ENCODE results near the gene DNAJC15. TPM values are rescaled to one million over a fixed set of nuclear protein-coding genes. Genes with fewer than 3 reads are reported as not detected.

The DNAJC15 gene
- total and polyA plus RNA-seq, 2 donors (not counting 1 experiment from before 2014, with no cell fraction given), result 18.5 to 34.6 TPM

- Histone ChIP-seq H3K27me3 (ENCODE audit: control insufficient read depth, insufficient read depth, low read length) (no peaks in the 10 kb centered on the region), H3K27ac (ENCODE audit: insufficient read depth, low read length) (no peak overlapping the region), H3K79me2 (ENCODE audit: control insufficient read depth, insufficient read depth, low read length) (no peaks in the 10 kb centered on the region), H4K20me1 (ENCODE audit: control insufficient read depth, extremely low read depth, insufficient read depth, low read length) (no peaks in the 10 kb centered on the region), H3K36me3 (ENCODE audit: control insufficient read depth, insufficient read depth, low read length) (no peaks in the 10 kb centered on the region), H3K4me2 (ENCODE audit: extremely low read depth, insufficient read depth, low read length) (no peak overlapping the region), H2AFZ (ENCODE audit: low read length) (no peak overlapping the region), H3K9me3 (ENCODE audit: control insufficient read depth, insufficient read depth, low read depth, low read length) (no peaks in the 10 kb centered on the region), H3K4me1 (ENCODE audit: control insufficient read depth, extremely low read depth, insufficient read depth, low read length) (no peaks in the 10 kb centered on the region), H3K9ac (ENCODE audit: insufficient read depth, low read length) (no peak overlapping the region), H3K4me3 (replicated peaks in 1 of 4; ENCODE audit: control extremely low read depth in 1 of 4, insufficient read depth in 1 of 4, low read depth in 3 of 4, low read length in 4 of 4) (no peak overlapping the region)
- no peak for DNase-seq (ENCODE audit: low read depth in 2 of 2)
- TF ChIP-seq CTCF (conservative IDR thresholded peaks at IDR 0.05 in 1 of 2, IDR thresholded peaks at IDR 0.05 in 1 of 2; ENCODE audit: low read depth in 1 of 2, low read length in 2 of 2) (no peak), EZH2 (IDR thresholded peaks at IDR 0.05; ENCODE audit: low read length, missing control alignments) (no peak)
These were observed 56.8 kb downstream of the DNAJC15 start for GRCh38 chr13:43080199-43080598.

GRCh38 chr13:43081866-43082265 is 58.5 kb downstream of the DNAJC15 start:
- no peaks in the 10 kb centered on the region for H3K9me3 ChIP-seq (ENCODE audit: control insufficient read depth, insufficient read depth, low read depth, low read length)
- no peaks in the 10 kb centered on the region for H3K36me3 ChIP-seq (ENCODE audit: control insufficient read depth, insufficient read depth, low read length)

GRCh38 chr13:43083750-43084149 is 60.4 kb downstream of the DNAJC15 start:
- TF ChIP-seq CTCF (conservative IDR thresholded peaks at IDR 0.05 in 1 of 2, IDR thresholded peaks at IDR 0.05 in 1 of 2; ENCODE audit: low read depth in 1 of 2, low read length in 2 of 2) (no peak), EZH2 (IDR thresholded peaks at IDR 0.05; ENCODE audit: low read length, missing control alignments) (no peak)
- Histone ChIP-seq H3K4me1 (ENCODE audit: control insufficient read depth, extremely low read depth, insufficient read depth, low read length) (peaks cover 2% of the 10 kb centered on the region), H3K9ac (ENCODE audit: insufficient read depth, low read length) (no peak overlapping the region), H3K36me3 (ENCODE audit: control insufficient read depth, insufficient read depth, low read length) (no peaks in the 10 kb centered on the region), H2AFZ (ENCODE audit: low read length) (no peak overlapping the region), H3K4me3 (replicated peaks in 1 of 4; ENCODE audit: control extremely low read depth in 1 of 4, insufficient read depth in 1 of 4, low read depth in 3 of 4, low read length in 4 of 4) (no peak overlapping the region), H3K79me2 (ENCODE audit: control insufficient read depth, insufficient read depth, low read length) (no peaks in the 10 kb centered on the region), H4K20me1 (ENCODE audit: control insufficient read depth, extremely low read depth, insufficient read depth, low read length) (no peaks in the 10 kb centered on the region), H3K9me3 (ENCODE audit: control insufficient read depth, insufficient read depth, low read depth, low read length) (no peaks in the 10 kb centered on the region), H3K4me2 (ENCODE audit: extremely low read depth, insufficient read depth, low read length) (no peak overlapping the region), H3K27me3 (ENCODE audit: control insufficient read depth, insufficient read depth, low read length) (no peaks in the 10 kb centered on the region), H3K27ac (ENCODE audit: insufficient read depth, low read length) (no peak overlapping the region)
- no peak for DNase-seq (ENCODE audit: low read depth in 2 of 2)

More at GRCh38 chr13:43081866-43082265, 58.5 kb downstream of the DNAJC15 start:
- no peak overlapping the region for H3K4me3 ChIP-seq (replicated peaks in 1 of 4; ENCODE audit: control extremely low read depth in 1 of 4, insufficient read depth in 1 of 4, low read depth in 3 of 4, low read length in 4 of 4)
- H4K20me1 ChIP-seq (ENCODE audit: control insufficient read depth, extremely low read depth, insufficient read depth, low read length), result no peaks in the 10 kb centered on the region
- no peak overlapping the region for H2AFZ ChIP-seq (ENCODE audit: low read length)
- DNase-seq (ENCODE audit: low read depth in 2 of 2), result no peak
- H3K9ac ChIP-seq (ENCODE audit: insufficient read depth, low read length), result no peak overlapping the region
- H3K79me2 ChIP-seq (ENCODE audit: control insufficient read depth, insufficient read depth, low read length), result no peaks in the 10 kb centered on the region
- TF ChIP-seq EZH2 (IDR thresholded peaks at IDR 0.05; ENCODE audit: low read length, missing control alignments), result no peak
- TF ChIP-seq CTCF (conservative IDR thresholded peaks at IDR 0.05 in 1 of 2, IDR thresholded peaks at IDR 0.05 in 1 of 2; ENCODE audit: low read depth in 1 of 2, low read length in 2 of 2), result no peak
- H3K4me1 ChIP-seq (ENCODE audit: control insufficient read depth, extremely low read depth, insufficient read depth, low read length), result no peaks in the 10 kb centered on the region
- no peaks in the 10 kb centered on the region for H3K27me3 ChIP-seq (ENCODE audit: control insufficient read depth, insufficient read depth, low read length)
- H3K27ac ChIP-seq (ENCODE audit: insufficient read depth, low read length), result no peak overlapping the region
- H3K4me2 ChIP-seq (ENCODE audit: extremely low read depth, insufficient read depth, low read length), result no peak overlapping the region

Data from fibroblast of lung (primary cell).